Measurements from ENCODE around the gene LRIT2.

Gene LRIT2

GRCh38 chr10:84237199-84238051 is 12.1 kb upstream of the LRIT2 start:
- H3K9me3 ChIP-seq (ENCODE audit: insufficient read depth, low read length), result no peaks in the 10 kb centered on the region
- H3K27me3 ChIP-seq (ENCODE audit: insufficient read depth, insufficient read length), result no peaks in the 10 kb centered on the region
- no peak for DNase-seq (ENCODE audit: low read depth, low spot score)
- H3K9ac ChIP-seq (ENCODE audit: insufficient read length, low read depth), result no peak overlapping the region
- no peaks in the 10 kb centered on the region for H3K36me3 ChIP-seq (ENCODE audit: insufficient read depth, insufficient read length, low read length)
- no peaks in the 10 kb centered on the region for H3K4me1 ChIP-seq (ENCODE audit: insufficient read depth, insufficient read length)
- H3K4me3 ChIP-seq (ENCODE audit: insufficient read length, low read depth), result no peak overlapping the region
- no peak for TF ChIP-seq SUZ12 (IDR thresholded peaks at IDR 0.05; ENCODE audit: extremely low read depth, insufficient read depth, insufficient read length)
- no peak for TF ChIP-seq ZNF274 (IDR thresholded peaks at IDR 0.05; ENCODE audit: low read depth, low read length)
- TF ChIP-seq YY1 (IDR thresholded peaks at IDR 0.05; ENCODE audit: insufficient read depth, insufficient read length), result no peak

GRCh38 chr10:84236807-84237198 is 11.5 kb upstream of the LRIT2 start:
- DNase-seq (ENCODE audit: low read depth, low spot score), result no peak
- H3K9ac ChIP-seq (ENCODE audit: insufficient read length, low read depth), result no peak overlapping the region

GRCh38 chr10:84235096-84235495 is 9.8 kb upstream of the LRIT2 start:
- TF ChIP-seq YY1 (IDR thresholded peaks at IDR 0.05; ENCODE audit: insufficient read depth, insufficient read length) (no peak), ZNF274 (IDR thresholded peaks at IDR 0.05; ENCODE audit: low read depth, low read length) (no peak), SUZ12 (IDR thresholded peaks at IDR 0.05; ENCODE audit: extremely low read depth, insufficient read depth, insufficient read length) (no peak)
- Histone ChIP-seq H3K9me3 (ENCODE audit: insufficient read depth, low read length) (no peaks in the 10 kb centered on the region), H3K36me3 (ENCODE audit: insufficient read depth, insufficient read length, low read length) (no peaks in the 10 kb centered on the region), H3K9ac (ENCODE audit: insufficient read length, low read depth) (no peak overlapping the region), H3K4me1 (ENCODE audit: insufficient read depth, insufficient read length) (no peaks in the 10 kb centered on the region), H3K4me3 (ENCODE audit: insufficient read length, low read depth) (no peak overlapping the region), H3K27me3 (ENCODE audit: insufficient read depth, insufficient read length) (no peaks in the 10 kb centered on the region)
- DNase-seq (ENCODE audit: low read depth, low spot score), result no peak

More at GRCh38 chr10:84236807-84237198, 11.5 kb upstream of the LRIT2 start:
- Histone ChIP-seq H3K36me3 (ENCODE audit: insufficient read depth, insufficient read length, low read length) (no peaks in the 10 kb centered on the region), H3K4me1 (ENCODE audit: insufficient read depth, insufficient read length) (no peaks in the 10 kb centered on the region), H3K4me3 (ENCODE audit: insufficient read length, low read depth) (no peak overlapping the region), H3K9me3 (ENCODE audit: insufficient read depth, low read length) (no peaks in the 10 kb centered on the region), H3K27me3 (ENCODE audit: insufficient read depth, insufficient read length) (no peaks in the 10 kb centered on the region)
- TF ChIP-seq ZNF274 (IDR thresholded peaks at IDR 0.05; ENCODE audit: low read depth, low read length) (no peak), YY1 (IDR thresholded peaks at IDR 0.05; ENCODE audit: insufficient read depth, insufficient read length) (no peak), SUZ12 (IDR thresholded peaks at IDR 0.05; ENCODE audit: extremely low read depth, insufficient read depth, insufficient read length) (no peak)

- H3K4me1 ChIP-seq (ENCODE audit: insufficient read depth, insufficient read length), result no peaks in the 10 kb centered on the region
- H3K27me3 ChIP-seq (ENCODE audit: insufficient read depth, insufficient read length), result no peaks in the 10 kb centered on the region
- H3K36me3 ChIP-seq (ENCODE audit: insufficient read depth, insufficient read length, low read length), result no peaks in the 10 kb centered on the region
- no peak for TF ChIP-seq YY1 (IDR thresholded peaks at IDR 0.05; ENCODE audit: insufficient read depth, insufficient read length)
- no peak for TF ChIP-seq ZNF274 (IDR thresholded peaks at IDR 0.05; ENCODE audit: low read depth, low read length)
- no peak for TF ChIP-seq SUZ12 (IDR thresholded peaks at IDR 0.05; ENCODE audit: extremely low read depth, insufficient read depth, insufficient read length)
- H3K9me3 ChIP-seq (ENCODE audit: insufficient read depth, low read length), result no peaks in the 10 kb centered on the region
- no peak for DNase-seq (ENCODE audit: low read depth, low spot score)
- H3K4me3 ChIP-seq (ENCODE audit: insufficient read length, low read depth), result no peak overlapping the region
- no peak overlapping the region for H3K9ac ChIP-seq (ENCODE audit: insufficient read length, low read depth)
These were observed 9.1 kb upstream of the LRIT2 start for GRCh38 chr10:84234479-84234878.

- no peaks in the 10 kb centered on the region for H3K9me3 ChIP-seq (ENCODE audit: insufficient read depth, low read length)
- DNase-seq (ENCODE audit: low read depth, low spot score), result no peak
- no peaks in the 10 kb centered on the region for H3K36me3 ChIP-seq (ENCODE audit: insufficient read depth, insufficient read length, low read length)
- no peak overlapping the region for H3K9ac ChIP-seq (ENCODE audit: insufficient read length, low read depth)
- no peaks in the 10 kb centered on the region for H3K4me1 ChIP-seq (ENCODE audit: insufficient read depth, insufficient read length)
- TF ChIP-seq SUZ12 (IDR thresholded peaks at IDR 0.05; ENCODE audit: extremely low read depth, insufficient read depth, insufficient read length), result no peak
- no peak for TF ChIP-seq ZNF274 (IDR thresholded peaks at IDR 0.05; ENCODE audit: low read depth, low read length)
- no peaks in the 10 kb centered on the region for H3K27me3 ChIP-seq (ENCODE audit: insufficient read depth, insufficient read length)
- H3K4me3 ChIP-seq (ENCODE audit: insufficient read length, low read depth), result no peak overlapping the region
These were observed 8.6 kb upstream of the LRIT2 start for GRCh38 chr10:84233940-84234339.

- Histone ChIP-seq H3K36me3 (ENCODE audit: insufficient read depth, insufficient read length, low read length) (no peaks in the 10 kb centered on the region), H3K9ac (ENCODE audit: insufficient read length, low read depth) (no peak overlapping the region), H3K9me3 (ENCODE audit: insufficient read depth, low read length) (no peaks in the 10 kb centered on the region), H3K4me3 (ENCODE audit: insufficient read length, low read depth) (no peak overlapping the region), H3K4me1 (ENCODE audit: insufficient read depth, insufficient read length) (no peaks in the 10 kb centered on the region), H3K27me3 (ENCODE audit: insufficient read depth, insufficient read length) (no peaks in the 10 kb centered on the region)
- DNase-seq (ENCODE audit: low read depth, low spot score), result no peak
- TF ChIP-seq ZNF274 (IDR thresholded peaks at IDR 0.05; ENCODE audit: low read depth, low read length) (no peak), YY1 (IDR thresholded peaks at IDR 0.05; ENCODE audit: insufficient read depth, insufficient read length) (no peak), SUZ12 (IDR thresholded peaks at IDR 0.05; ENCODE audit: extremely low read depth, insufficient read depth, insufficient read length) (no peak)
These were observed 7.0 kb upstream of the LRIT2 start for GRCh38 chr10:84232376-84232775.

DNA sequence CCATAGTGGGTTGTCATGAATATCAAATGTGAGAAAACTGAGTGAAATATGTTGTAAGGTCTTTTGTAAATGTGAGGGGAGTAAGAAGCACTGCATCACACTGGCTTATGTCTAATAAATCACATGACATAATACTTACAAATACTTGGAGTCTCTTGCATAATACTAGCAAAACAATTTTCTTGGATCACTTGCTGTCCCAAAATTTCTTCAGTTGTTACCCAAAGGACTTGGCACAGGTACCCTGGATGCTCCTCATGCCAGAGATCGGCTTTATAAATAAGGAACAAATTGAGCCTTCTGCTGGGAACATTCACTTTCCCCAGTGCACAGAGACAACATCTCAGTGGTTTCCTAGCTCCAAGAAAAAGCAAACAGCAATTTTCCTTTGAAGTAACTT is 5.0 kb upstream of the LRIT2 start:
- DNase-seq (ENCODE audit: low read depth, low spot score), result no peak
- H3K9ac ChIP-seq (ENCODE audit: insufficient read length, low read depth), result no peak overlapping the region
- TF ChIP-seq YY1 (IDR thresholded peaks at IDR 0.05; ENCODE audit: insufficient read depth, insufficient read length) (no peak), ZNF274 (IDR thresholded peaks at IDR 0.05; ENCODE audit: low read depth, low read length) (no peak), SUZ12 (IDR thresholded peaks at IDR 0.05; ENCODE audit: extremely low read depth, insufficient read depth, insufficient read length) (no peak)
- H3K9me3 ChIP-seq (ENCODE audit: insufficient read depth, low read length), result no peaks in the 10 kb centered on the region
- H3K36me3 ChIP-seq (ENCODE audit: insufficient read depth, insufficient read length, low read length), result no peaks in the 10 kb centered on the region
- H3K4me3 ChIP-seq (ENCODE audit: insufficient read length, low read depth), result no peak overlapping the region
- no peaks in the 10 kb centered on the region for H3K4me1 ChIP-seq (ENCODE audit: insufficient read depth, insufficient read length)
- no peaks in the 10 kb centered on the region for H3K27me3 ChIP-seq (ENCODE audit: insufficient read depth, insufficient read length)

Measured in NT2/D1 (cell line).